GM12873 (cell line): ENCODE measurements around the gene ALPK1.

ENCODE experiments used
- CTCF ChIP-seq: IDR thresholded peaks from 2 replicates; pipeline ENCODE4 v1.5.1; 2012; ENCODE audit warnings: low read depth, mild to moderate bottlenecking, moderate library complexity, low read length, control low read depth; ENCODE audit not compliant: insufficient read depth; ENCODE audit errors: missing control alignments

Gene ALPK1

GRCh38 chr4:112296949-112297880 is at the start of gene ALPK1:
ALPK1 (plus strand) TSS chr4:112297369.
- no peak for TF ChIP-seq CTCF

GRCh38 chr4:112251019-112251643 is 46.0 kb upstream of the ALPK1 start:
- TF ChIP-seq CTCF: no peak

DNA sequence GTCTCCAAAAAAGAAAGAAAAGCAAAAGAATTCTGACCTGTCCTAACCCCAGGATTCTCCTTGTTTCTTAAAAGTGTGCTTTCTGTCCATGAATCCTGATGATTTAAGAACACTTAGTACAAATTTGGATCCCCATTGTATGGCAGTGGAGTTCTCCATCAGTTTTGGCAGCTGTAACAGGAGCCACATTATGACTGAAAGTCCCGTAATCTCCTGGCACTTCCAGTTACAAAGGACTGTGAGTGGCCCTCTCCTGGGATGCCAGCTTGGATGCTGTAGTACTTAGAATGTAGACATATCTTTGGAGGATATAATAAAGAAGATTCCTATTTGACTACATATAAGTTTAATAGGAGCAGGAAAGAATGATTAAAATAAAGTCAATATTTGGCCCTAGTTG is 44.9 kb upstream of the ALPK1 start:
- TF ChIP-seq CTCF: no peak

DNA sequence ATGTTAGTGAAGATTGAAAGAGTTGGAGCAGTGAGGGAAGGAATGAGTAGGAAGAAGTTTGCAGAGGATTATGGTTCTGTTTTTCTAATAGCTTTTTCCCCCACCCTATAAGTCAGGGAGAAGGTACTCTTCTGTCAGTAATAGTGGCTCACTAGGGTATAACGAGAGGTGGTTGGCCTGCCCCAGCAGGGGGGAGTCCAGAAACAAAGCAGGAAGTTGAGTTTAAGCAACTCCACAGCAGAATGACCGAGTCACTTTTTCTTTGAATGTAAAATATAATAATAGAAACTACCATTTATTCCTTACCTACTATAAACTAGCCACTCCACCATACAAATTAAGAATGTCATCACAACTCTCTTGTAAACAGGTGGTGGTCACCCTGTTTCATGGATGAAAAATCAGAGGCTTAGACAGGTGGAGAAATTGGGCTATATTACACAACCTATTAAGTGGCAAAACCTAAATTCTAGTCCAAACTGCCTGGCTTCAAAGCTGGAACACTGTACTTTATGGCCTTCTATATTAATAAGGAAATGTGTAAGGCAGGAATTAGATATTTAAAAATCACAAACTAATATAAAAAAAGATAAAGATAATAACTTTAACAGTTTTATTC is 43.7 kb upstream of the ALPK1 start:
- TF ChIP-seq CTCF: no peak

- TF ChIP-seq CTCF: no peak
These were observed 40.1 kb upstream of the ALPK1 start for GRCh38 chr4:112257098-112257497.

DNA sequence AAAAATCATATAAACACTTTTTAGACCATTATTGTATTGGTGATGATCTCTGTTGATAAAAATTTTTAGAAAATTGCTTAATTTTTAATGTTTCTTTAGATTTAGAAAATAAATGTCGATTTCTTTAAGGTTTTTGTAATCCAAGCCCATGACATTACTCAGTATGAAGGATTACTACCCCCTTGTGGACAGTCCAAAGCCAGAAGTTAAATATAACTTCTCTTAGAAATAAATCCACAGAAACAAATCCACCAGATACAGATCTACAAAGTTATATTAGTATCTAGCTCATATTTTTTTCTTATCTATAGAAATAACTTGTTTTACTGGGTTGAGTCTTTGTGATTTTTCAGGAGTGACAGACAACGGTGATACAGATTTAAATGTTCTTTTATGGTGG is 30.3 kb upstream of the ALPK1 start:
- TF ChIP-seq CTCF: no peak

DNA sequence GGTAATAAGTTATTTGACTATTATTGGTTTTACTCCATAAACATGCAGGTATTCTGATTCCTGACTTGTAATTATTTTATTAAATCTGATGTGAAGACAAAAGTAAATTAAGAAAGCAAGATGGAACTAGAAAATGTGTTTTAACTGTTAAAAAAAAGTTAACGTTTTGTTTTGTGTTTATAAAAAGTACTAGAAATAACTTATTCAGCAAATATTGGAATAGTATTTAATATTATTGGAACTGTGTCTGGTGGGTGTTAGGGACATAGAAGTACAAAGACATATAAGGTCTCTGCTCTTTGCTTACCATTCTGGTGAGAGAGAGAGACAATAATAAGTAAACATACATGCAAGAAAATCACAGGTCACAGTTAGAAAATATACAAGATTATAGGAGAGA is 27.1 kb upstream of the ALPK1 start:
- TF ChIP-seq CTCF: no peak
